ENCODE results near the gene IGF1R. TPM values are rescaled to one million over a fixed set of nuclear protein-coding genes. Genes with fewer than 3 reads are reported as not detected.
A peak's percentile ranks its signal among the peaks of the same experiment; 100 is the strongest.

Gene IGF1R
- total and polyA plus RNA-seq, 2 experiments from 2014 or later: 10.8 to 42.9 TPM

DNA sequence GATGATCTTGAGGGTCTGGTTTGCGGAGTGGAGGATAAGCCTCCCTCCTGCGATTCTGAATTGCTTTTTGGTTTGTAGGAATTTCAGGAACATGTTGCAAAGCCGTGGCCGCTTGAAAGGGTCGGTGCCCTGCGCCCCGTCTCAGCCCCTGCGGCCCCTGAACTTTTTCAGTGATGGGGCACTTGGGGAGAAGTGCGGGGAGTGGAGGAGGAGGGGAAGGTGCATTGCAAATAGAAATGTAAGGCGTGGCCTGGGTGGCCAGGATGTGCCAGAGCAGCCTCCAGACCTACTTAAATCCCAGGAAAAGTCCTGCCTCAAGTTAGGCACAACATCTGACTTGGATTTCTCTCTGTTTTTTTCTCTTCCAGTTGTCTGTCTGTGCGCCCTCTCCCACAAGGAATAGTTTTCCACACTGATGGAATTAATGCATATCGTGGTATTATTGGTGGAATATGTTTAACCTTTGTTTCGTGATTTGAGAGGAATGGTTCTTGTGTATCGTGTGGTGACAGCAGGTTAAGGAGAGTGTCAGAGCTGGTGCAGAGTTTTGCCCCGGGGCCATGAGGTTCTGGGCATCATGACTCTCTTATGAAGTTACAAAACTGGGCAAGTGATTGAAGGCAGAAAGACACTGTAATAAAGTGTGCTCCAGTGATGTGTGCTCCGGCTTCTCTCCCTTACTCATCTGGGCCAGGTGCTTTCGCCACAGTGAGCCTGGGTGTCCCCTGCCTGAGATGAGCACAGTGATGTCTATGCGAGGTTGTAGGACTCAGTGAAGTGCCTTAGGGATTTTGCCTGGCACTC is 205.5 kb downstream of the IGF1R start:
- peak; percentile 22 for DNase-seq (ENCODE audit: low spot score)
- Histone ChIP-seq H3K9me3 (ENCODE audit: low read depth) (no peaks in the 10 kb centered on the region), H4K20me1 (ENCODE audit: insufficient read depth, poor library complexity, severe bottlenecking) (peaks cover 13% of the 10 kb centered on the region), H3K9me2 (replicated peaks; ENCODE audit: insufficient read depth) (no peaks in the 10 kb centered on the region), H3K79me2 (peaks cover 80% of the 10 kb centered on the region), H3K4me3 (peak overlapping the region; percentile 41), H3K27ac (peak overlapping the region; percentile 89), H2AFZ (peak overlapping the region; percentile 5), H3K27me3 (no peaks in the 10 kb centered on the region), H3K4me1 (ENCODE audit: insufficient read depth) (peaks cover 51% of the 10 kb centered on the region), H3K4me2 (peak overlapping the region; percentile 92), H3K36me3 (replicated peaks; ENCODE audit: insufficient read depth, low read depth) (no peaks in the 10 kb centered on the region)
- WGBS (ENCODE audit: low lambda C conversion rate, missing lambda C conversion rate): 32% methylated on average over 18 of the region's 18 CpGs
- TF ChIP-seq EZH2phosphoT487 (IDR thresholded peaks at IDR 0.05; ENCODE audit: low read depth, severe bottlenecking, unreplicated experiment): no peak
- no peak for TF ChIP-seq CTCF (IDR thresholded peaks at IDR 0.05; ENCODE audit: poor library complexity)
- TF ChIP-seq EZH2 (IDR thresholded peaks at IDR 0.05; ENCODE audit: borderline replicate concordance): no peak

DNA sequence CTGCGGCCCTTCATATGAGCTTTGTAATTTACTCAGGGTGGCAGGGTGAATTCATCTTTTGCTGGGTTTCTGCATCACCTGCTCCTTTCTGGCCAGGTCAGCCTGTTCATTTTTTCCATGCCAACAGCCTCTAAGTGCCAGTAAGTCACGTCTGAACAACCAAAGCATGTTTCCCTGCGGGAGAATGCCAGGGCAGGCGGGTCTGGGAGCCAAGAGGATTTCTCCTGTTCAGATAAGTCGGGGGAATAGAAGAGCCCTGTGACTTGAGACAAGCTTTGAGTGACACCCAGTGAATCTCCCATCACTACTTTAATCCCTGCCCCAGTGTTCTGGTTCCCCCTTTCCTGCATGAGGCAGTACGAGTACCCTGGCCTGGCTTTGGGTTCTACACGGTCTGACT is 206.2 kb downstream of the IGF1R start:
- no peaks in the 10 kb centered on the region for H3K9me3 ChIP-seq (ENCODE audit: low read depth)
- WGBS (ENCODE audit: low lambda C conversion rate, missing lambda C conversion rate): 84% methylated on average over 7 of the region's 7 CpGs
- peaks cover 80% of the 10 kb centered on the region for H3K79me2 ChIP-seq
- no peak for DNase-seq (ENCODE audit: low spot score)
- H3K4me1 ChIP-seq (ENCODE audit: insufficient read depth): peaks cover 51% of the 10 kb centered on the region
- no peak for TF ChIP-seq EZH2 (IDR thresholded peaks at IDR 0.05; ENCODE audit: borderline replicate concordance)
- H3K4me2 ChIP-seq: peak overlapping the region; percentile 92
- H4K20me1 ChIP-seq (ENCODE audit: insufficient read depth, poor library complexity, severe bottlenecking): peaks cover 13% of the 10 kb centered on the region
- H3K36me3 ChIP-seq (replicated peaks; ENCODE audit: insufficient read depth, low read depth): no peaks in the 10 kb centered on the region
- no peaks in the 10 kb centered on the region for H3K9me2 ChIP-seq (replicated peaks; ENCODE audit: insufficient read depth)
- H3K27ac ChIP-seq: peak overlapping the region; percentile 89
- no peak overlapping the region for H3K4me3 ChIP-seq
- no peaks in the 10 kb centered on the region for H3K27me3 ChIP-seq
- H2AFZ ChIP-seq: no peak overlapping the region

DNA sequence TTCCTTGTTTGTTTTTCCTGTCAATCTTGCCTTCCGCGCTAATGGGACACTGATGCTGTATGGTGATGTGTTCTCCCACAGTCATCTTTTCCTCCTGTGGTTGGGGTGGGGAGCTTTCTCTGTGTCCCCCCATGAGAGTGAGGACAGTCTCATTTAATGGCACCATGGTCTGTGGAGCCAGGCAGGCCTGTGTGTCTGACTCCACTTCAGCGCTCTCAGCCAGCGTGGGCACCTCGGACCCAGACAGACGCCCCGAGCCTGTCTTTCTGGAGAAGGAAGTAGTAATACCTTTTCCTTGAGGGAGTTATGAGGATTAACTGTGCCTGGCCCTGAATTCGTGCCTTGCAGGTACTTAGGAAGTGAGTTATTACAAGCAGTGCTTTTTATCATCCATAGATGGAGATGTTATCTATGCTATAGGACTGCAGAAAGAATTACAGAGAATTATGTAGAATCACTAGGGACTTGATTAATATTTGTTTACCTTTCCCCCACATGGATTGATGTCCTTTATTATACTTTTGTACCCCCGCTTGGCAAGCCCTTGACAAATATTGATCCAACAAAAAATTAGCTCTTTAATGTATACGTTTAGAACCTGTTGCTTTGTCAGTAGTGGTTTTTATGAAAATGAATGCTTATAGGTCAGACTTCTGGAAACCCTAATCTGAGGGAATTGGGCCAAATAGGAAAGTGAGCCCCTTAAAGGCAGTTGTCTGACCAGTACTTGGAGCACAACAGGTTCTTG is 206.9 kb downstream of the IGF1R start:
- Histone ChIP-seq H3K9me2 (replicated peaks; ENCODE audit: insufficient read depth) (no peaks in the 10 kb centered on the region), H2AFZ (no peak overlapping the region), H3K4me1 (ENCODE audit: insufficient read depth) (peaks cover 58% of the 10 kb centered on the region), H3K4me3 (no peak overlapping the region), H3K9me3 (ENCODE audit: low read depth) (no peaks in the 10 kb centered on the region), H3K79me2 (peaks cover 79% of the 10 kb centered on the region), H3K27ac (no peak overlapping the region), H4K20me1 (ENCODE audit: insufficient read depth, poor library complexity, severe bottlenecking) (peaks cover 13% of the 10 kb centered on the region), H3K4me2 (no peak overlapping the region), H3K36me3 (replicated peaks; ENCODE audit: insufficient read depth, low read depth) (no peaks in the 10 kb centered on the region), H3K27me3 (no peaks in the 10 kb centered on the region)
- TF ChIP-seq EZH2 (IDR thresholded peaks at IDR 0.05; ENCODE audit: borderline replicate concordance) (no peak), EZH2phosphoT487 (IDR thresholded peaks at IDR 0.05; ENCODE audit: low read depth, severe bottlenecking, unreplicated experiment) (no peak), CTCF (IDR thresholded peaks at IDR 0.05; ENCODE audit: poor library complexity) (no peak)
- DNase-seq (ENCODE audit: low spot score): no peak
- WGBS (ENCODE audit: low lambda C conversion rate, missing lambda C conversion rate): 64% methylated on average over 10 of the region's 10 CpGs
